Measurements from ENCODE around the gene LKAAEAR1. TPM values are rescaled to one million over a fixed set of nuclear protein-coding genes. Genes with fewer than 3 reads are reported as not detected.

LKAAEAR1 gene
- total RNA-seq, 1 donor from 2014 or later: 0.31 TPM

DNA sequence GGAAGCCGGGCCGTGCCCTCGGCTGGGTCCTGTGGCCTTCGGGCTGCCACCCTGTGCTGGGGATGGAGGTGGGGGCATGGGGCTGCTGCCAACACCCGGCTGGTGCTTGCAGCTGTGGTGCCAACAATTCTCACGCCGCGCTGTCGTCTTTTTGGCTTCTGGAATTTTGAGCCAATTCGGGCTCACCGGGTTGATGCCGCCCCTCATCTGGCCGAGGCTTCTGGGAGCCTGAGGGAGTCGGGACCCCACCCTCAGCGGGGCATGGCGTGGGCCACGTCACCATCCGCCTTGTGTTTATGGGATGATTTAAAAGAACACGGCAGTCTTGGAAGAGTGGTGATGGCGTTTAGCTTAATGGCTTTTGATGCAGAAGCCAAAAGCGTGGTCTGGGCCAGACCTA, 31.8 kb upstream of the LKAAEAR1 start:
- POLR2A ChIA-PET: no interaction called here
- TF ChIP-seq, protein P1, sequence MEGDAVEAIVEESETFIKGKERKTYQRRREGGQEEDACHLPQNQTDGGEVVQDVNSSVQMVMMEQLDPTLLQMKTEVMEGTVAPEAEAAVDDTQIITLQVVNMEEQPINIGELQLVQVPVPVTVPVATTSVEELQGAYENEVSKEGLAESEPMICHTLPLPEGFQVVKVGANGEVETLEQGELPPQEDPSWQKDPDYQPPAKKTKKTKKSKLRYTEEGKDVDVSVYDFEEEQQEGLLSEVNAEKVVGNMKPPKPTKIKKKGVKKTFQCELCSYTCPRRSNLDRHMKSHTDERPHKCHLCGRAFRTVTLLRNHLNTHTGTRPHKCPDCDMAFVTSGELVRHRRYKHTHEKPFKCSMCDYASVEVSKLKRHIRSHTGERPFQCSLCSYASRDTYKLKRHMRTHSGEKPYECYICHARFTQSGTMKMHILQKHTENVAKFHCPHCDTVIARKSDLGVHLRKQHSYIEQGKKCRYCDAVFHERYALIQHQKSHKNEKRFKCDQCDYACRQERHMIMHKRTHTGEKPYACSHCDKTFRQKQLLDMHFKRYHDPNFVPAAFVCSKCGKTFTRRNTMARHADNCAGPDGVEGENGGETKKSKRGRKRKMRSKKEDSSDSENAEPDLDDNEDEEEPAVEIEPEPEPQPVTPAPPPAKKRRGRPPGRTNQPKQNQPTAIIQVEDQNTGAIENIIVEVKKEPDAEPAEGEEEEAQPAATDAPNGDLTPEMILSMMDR (IDR thresholded peaks at IDR 0.05): no peak
- CTCF ChIA-PET: interaction anchor here (1.0 kb wide), 1 partner anchor 32 kb away, joined by 4 read pairs; the partner anchor contains the start of gene LKAAEAR1
- no peaks in the 10 kb centered on the region for H3K36me3 Mint-ChIP-seq (ENCODE audit: low read depth)
- intact Hi-C loops (cut with micrococcal nuclease): no loop called here
- ATAC-seq (ENCODE audit: low read depth) (no peak), DNase-seq (no peak)
- H3K27me3 Mint-ChIP-seq: no peaks in the 10 kb centered on the region
- peaks cover 20% of the 10 kb centered on the region for H3K4me1 Mint-ChIP-seq
- no peaks in the 10 kb centered on the region for H3K9me3 Mint-ChIP-seq
- H3K27ac Mint-ChIP-seq: no peak overlapping the region
- H3K4me3 Mint-ChIP-seq: no peak overlapping the region

DNA sequence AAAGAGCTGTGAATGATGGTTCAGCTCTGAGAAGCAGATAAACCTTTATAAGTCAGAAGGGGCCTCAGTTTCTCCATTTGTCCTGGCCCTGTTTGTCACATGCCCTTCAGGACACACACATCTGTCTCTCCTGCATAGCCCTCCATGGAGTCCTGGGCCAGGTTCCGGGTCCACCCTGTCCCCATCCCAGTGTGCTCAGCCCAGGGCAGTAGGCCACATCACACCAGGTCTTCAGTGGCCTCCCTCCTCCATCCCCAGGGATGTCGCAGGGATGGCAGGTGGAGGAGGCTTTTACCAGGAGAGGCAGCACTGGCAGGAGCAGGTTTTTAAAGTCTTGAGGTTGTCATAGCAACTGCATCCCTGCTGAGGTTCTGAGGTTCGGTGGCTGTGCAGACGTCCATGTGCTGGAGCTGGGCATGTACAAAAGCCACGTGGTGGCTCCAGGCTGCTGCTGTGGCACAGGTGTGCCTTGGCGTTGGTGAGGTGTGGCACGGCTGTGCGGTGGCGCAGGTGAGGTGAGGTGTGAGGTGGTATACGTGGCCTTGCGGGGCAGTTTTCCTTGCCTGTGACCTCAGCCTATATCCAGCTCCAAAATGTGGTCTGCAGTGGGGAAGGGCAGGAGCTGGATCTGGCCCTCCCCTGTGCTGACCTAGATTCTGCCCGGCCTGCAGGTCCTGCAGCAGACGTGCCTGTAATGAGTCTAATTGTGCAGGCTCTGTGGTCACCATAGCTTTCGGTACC, 31.1 kb upstream of the LKAAEAR1 start:
- Mint-ChIP-seq H3K36me3 (ENCODE audit: low read depth) (no peaks in the 10 kb centered on the region), H3K27me3 (no peaks in the 10 kb centered on the region), H3K9me3 (no peaks in the 10 kb centered on the region), H3K4me1 (peaks cover 17% of the 10 kb centered on the region), H3K27ac (no peak overlapping the region), H3K4me3 (no peak overlapping the region)
- ATAC-seq (ENCODE audit: low read depth): no peak
- ChIA-PET POLR2A (no interaction called here), CTCF (interaction anchor here (1.0 kb wide), 1 partner anchor 32 kb away, joined by 4 read pairs; the partner anchor contains the start of gene LKAAEAR1)
- TF ChIP-seq, protein P1 (IDR thresholded peaks at IDR 0.05): no peak
- DNase-seq: no peak
- intact Hi-C loops (cut with micrococcal nuclease): no loop called here

DNA sequence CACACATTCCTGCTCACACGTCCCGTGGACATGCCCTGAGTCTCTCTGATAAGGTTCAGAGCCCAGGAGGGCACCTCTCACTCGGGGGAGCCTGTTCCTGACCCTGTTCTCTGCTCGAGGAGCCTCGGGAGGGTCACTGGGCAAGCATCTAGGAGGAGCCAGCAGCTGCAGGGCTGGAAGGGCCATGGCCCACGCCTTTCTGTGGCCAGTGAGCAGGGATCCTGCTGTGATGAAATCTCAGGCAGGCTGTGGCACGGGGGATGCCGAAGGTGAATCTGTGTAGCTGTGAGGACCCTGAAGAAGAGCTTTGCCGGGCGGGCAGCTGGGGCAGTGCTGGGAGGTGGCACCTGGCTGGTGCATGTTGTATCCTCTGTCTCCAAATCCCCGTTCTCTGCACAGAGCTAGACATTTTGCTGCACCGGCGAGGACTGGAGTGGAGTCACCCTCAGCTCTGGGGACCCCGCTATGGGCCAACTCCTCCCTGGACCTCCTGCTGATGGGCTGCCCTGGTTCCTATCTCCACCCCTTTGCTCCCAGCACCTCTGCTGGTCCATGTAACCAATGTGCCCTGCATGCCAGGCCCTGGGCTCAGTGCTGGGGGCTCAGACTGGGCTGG, 30.3 kb upstream of the LKAAEAR1 start:
- H3K4me1 Mint-ChIP-seq: peaks cover 11% of the 10 kb centered on the region
- intact Hi-C loops (cut with micrococcal nuclease): no loop called here
- no peak overlapping the region for H3K27ac Mint-ChIP-seq
- ATAC-seq (ENCODE audit: low read depth): no peak
- DNase-seq: no peak
- no peaks in the 10 kb centered on the region for H3K36me3 Mint-ChIP-seq (ENCODE audit: low read depth)
- ChIA-PET CTCF (no interaction called here), POLR2A (no interaction called here)
- H3K4me3 Mint-ChIP-seq: no peak overlapping the region
- no peaks in the 10 kb centered on the region for H3K27me3 Mint-ChIP-seq
- H3K9me3 Mint-ChIP-seq: no peaks in the 10 kb centered on the region
- TF ChIP-seq, protein P1 (IDR thresholded peaks at IDR 0.05): no peak

DNA sequence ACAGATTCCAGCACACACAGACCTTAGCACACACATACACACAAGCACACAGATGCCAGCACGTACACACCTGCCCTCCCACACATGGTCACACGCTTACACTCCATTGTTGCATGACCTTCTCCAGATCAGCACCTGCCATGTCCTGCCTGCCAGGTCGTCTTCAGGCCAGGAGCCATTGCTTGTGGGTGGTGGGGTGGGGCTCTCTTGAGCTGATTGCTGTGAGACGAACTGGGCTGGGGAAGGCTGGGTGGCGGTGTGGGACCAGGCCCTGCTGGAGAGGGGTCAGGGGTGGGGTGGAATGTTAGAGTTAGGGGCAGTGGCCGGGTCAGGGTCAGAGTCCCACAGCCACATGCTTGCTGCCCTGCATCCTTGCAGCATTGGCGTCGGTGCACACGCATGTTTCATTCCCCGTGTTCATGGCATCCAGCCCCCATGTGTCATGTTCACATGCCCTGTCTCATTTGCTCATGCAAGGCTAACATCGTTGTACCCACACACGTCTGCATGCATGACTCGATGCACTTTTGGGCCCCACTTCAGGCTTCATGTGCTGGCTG, 29.7 kb upstream of the LKAAEAR1 start:
- ATAC-seq (ENCODE audit: low read depth): no peak
- peaks cover 13% of the 10 kb centered on the region for H3K4me1 Mint-ChIP-seq
- no peaks in the 10 kb centered on the region for H3K27me3 Mint-ChIP-seq
- H3K9me3 Mint-ChIP-seq: no peaks in the 10 kb centered on the region
- CTCF ChIA-PET: no interaction called here
- H3K36me3 Mint-ChIP-seq (ENCODE audit: low read depth): no peaks in the 10 kb centered on the region
- TF ChIP-seq, protein P1 (IDR thresholded peaks at IDR 0.05): no peak
- no peak overlapping the region for H3K27ac Mint-ChIP-seq
- intact Hi-C loops (cut with micrococcal nuclease): no loop called here
- POLR2A ChIA-PET: no interaction called here
- no peak for DNase-seq
- H3K4me3 Mint-ChIP-seq: no peak overlapping the region

DNA sequence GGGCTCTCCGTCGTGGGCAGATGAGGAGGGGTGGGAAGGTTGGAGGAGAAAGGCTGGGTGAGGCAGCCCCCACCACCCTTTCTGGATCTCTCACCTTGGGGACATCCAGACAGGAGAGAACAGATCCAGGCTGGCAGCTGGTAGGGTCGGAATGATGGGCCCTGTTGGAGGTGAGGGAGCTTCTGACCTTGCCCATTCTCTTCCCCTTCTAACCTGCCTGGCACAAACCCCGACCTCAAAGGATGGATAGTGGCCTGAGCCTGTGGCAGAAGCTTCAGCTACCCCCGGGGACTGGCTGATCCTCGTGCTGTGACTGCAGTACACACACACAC, 29.2 kb upstream of the LKAAEAR1 start:
- POLR2A ChIA-PET: no interaction called here
- intact Hi-C loops (cut with micrococcal nuclease): no loop called here
- no peak overlapping the region for H3K27ac Mint-ChIP-seq
- CTCF ChIA-PET: no interaction called here
- H3K4me3 Mint-ChIP-seq: no peak overlapping the region
- H3K27me3 Mint-ChIP-seq: no peaks in the 10 kb centered on the region
- no peaks in the 10 kb centered on the region for H3K9me3 Mint-ChIP-seq
- TF ChIP-seq, protein P1 (IDR thresholded peaks at IDR 0.05): no peak
- ATAC-seq (ENCODE audit: low read depth) (no peak), DNase-seq (no peak)
- H3K36me3 Mint-ChIP-seq (ENCODE audit: low read depth): no peaks in the 10 kb centered on the region
- H3K4me1 Mint-ChIP-seq: peaks cover 18% of the 10 kb centered on the region
